GM21367 (cell line): Measurements from ENCODE around the gene SNN.

ENCODE experiments used
- ATAC-seq: cut with Tn5 transposase; IDR thresholded peaks from one replicate; pipeline ENCODE4 v1.9.1; 2021; ENCODE audit not compliant: unreplicated experiment

Gene SNN

DNA sequence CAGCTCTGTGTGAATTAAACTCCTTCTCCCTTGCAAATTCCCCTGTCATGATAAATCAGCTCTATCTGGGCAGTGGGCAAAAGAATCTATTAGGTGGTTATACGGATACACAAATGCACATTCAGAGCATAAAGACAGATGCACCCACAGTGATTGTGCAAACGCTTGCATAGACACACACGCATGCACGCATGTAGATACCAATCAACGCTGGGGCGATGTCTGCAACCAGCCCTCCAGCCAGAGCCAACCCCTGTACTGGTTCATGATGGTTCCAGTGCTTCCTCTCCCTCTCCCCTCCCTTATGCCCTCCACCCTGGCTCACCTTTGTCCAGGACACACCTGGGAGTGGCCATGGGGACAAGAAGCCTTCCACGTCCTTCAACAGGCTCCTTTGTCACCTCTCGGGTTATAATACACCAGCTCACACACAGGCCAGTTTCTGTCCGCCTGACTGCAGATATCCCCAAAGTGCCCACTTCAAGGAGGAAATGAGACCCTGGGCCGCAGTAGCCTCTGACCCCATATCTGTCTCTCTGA is 33.1 kb upstream of the SNN start:
- ATAC-seq: no peak

- ATAC-seq: no peak
Observed at GRCh38 chr16:11635679-11636171, 32.5 kb upstream of the SNN start.

GRCh38 chr16:11636172-11636721 is 32.0 kb upstream of the SNN start:
- ATAC-seq: no peak

GRCh38 chr16:11637320-11637719 is 30.9 kb upstream of the SNN start:
- no peak for ATAC-seq

DNA sequence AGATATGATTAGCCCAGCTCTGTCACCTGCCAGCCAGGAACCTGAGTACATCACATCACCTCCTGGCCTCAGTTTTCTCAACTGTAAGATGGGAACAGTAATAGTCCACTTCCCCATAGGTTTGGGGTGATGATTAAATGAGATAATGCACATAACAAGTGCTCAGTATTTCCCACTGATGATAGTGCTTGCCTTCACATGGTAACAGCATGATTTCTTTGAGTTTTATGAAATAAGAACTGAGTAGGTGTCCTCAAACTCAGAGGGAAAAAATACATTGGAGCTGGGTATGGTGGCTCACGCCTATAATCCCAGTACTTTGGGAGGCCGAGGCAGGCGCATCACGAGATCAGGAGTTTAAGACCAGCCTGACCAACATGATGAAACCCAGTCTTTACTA is 30.1 kb upstream of the SNN start:
- no peak for ATAC-seq

- ATAC-seq: no peak
Observed at GRCh38 chr16:11639008-11639562, 29.2 kb upstream of the SNN start.

GRCh38 chr16:11639925-11640899 is 28.0 kb upstream of the SNN start:
- no peak for ATAC-seq

DNA sequence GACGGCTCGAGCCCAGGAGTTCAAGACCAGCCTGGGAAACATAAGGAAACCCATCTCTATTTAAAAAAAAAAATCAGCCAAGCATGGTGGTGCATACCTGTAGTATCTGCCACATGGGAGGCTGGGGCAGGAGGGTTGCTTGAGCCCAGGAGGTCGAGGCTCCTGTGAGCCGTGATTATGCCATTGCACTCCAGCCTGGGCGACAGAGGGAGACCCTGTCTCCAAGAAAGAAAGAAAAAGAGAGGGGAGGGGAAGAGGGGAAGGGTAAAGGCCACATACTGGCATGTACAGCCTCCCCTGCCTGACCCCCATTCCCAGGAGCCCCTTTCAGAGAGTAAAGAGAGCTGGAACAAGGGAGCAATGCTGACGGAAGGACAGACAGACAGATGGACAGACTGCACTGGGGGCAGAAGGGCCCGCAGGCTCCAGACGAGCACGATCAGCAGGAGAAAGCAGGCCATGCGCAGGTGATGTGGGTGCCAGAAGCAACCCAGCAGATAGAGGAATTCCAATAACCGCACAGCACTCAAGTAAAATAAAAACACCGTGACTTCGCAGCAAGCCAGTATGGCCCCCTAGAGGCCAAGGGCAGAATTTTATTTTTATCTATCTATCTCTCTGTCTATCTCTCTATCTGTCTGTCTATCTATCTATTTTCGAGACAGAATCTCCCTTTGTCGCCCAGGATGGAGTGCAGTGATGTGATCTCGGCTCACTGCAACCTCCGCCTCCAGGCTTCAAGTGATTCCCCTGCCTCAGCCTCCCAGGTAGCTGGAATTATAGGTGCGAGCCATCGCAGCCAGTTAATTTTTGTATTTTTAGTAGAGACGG is 27.1 kb upstream of the SNN start:
- ATAC-seq: no peak

GRCh38 chr16:11642765-11643116 is 25.5 kb upstream of the SNN start:
- no peak for ATAC-seq

DNA sequence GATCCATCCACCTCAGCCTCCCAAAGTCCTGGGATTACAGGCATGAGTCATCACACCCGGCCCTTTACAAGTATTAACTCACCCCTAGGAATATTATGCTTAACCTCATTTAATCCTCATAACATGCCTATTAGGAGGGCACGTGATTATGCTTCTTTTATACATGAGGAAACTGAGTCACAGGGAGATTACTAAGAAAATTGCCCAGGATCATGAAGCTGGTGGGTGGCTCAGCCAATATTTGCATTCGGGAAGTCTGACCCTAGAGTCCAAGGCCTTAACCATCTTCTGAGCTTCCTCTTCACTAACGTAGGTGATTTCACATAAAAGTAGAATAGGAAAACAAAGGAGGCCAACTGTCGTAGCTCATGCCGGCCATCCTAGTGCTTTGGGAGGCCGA is 19.0 kb upstream of the SNN start:
- no peak for ATAC-seq

DNA sequence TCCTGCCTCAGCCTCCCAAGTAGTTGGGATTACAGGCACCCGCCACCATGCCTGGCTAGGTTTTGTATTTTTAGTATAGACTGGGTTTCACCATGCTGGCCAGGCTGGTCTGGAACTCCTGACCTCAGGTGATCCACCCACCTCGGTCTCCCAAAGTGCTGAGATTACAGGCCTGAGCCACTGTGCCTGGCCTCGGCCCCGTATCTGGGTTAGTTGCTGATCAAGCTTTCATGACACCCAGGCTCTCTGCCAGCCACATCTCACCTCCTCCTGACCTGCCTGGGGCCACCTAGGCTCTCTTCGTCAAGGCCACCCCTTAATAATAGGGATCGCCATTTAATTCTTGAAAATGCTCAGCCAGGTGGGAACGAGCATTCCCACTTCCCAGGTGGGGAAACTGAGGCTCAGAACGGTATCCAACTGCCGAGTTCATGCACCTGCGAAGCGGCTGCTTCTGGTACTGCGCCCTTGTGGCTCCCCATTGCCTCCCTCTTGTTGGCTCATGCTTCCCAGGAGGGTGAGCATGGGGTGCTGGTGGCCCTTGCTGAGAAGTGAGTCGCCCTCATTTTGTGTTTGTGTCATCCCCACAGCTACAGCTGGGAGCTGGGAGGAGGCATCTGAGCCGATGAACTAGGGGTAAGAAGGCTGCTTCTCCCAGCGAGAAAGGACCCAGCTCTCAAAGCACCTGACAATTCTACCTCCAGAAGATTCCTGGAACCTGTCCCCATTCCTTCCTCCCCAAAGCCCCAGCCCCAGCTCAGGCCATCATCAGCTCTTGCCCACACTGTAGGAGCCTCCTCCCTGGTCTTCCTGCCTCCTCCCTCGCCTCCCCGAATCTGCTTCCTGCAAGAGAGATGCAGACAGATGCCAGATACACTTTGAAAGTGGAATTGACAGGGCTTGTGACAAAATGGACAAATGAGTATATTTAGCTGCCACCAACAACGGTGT is 17.3 kb upstream of the SNN start:
- no peak for ATAC-seq

DNA sequence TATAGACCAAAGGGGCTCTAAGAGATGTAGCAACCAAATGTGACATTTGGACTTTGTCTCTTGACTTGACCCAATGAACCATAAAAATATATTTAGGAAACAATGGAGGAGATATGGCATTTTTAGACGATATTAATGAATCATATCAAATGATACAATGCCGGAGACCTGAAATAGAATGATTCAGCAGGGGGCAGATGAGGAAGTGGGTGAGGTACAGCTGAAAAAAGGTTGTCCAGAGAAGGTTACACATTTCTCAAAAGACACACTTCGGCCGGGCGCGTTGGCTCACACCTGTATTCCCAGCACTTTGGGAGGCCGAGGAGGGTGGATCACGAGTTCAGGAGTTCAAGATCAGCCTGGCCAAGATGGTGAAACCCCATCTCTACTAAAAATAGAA is 16.5 kb upstream of the SNN start:
- no peak for ATAC-seq

DNA sequence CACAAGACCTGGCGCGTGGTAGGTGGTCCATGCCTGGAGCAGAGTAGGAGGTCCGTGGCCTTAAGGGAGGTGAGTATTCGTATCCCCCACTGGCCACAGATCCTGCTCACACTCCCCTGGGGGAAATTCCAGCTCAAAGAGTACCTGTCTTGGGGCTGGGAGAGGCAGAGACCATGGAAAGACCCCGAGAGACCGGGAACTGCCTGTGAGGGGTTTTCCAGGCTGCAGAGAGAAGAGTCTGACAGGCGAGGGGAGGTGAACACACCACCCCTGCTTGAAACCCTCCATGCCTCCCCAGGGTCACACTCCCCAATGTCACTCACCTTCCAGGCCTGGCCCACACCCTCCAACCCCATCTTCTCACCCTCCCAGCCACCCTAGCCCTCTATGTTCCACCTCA is 12.6 kb upstream of the SNN start:
- ATAC-seq: no peak

DNA sequence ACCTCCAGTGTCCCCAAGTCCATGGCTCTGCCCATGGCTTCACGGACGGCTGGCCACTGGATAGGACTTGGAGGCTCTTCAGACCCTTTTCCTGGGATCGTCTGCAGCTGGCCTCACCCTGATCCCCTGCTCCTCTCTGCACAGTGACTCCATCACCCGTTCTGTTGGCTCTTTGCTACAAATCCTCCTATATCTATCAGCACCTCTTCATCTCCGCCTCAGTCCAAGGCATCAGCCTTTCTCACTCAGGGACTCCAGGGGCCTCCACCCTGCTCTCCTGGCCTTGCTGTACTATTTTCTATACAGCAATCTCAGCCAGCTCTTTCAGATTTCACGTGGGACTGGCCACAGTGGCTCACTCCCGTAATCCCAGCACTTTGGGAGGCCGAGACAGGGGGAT is 10.7 kb upstream of the SNN start:
- no peak for ATAC-seq

- no peak for ATAC-seq
Observed at GRCh38 chr16:11658896-11659708, 9.2 kb upstream of the SNN start.

DNA sequence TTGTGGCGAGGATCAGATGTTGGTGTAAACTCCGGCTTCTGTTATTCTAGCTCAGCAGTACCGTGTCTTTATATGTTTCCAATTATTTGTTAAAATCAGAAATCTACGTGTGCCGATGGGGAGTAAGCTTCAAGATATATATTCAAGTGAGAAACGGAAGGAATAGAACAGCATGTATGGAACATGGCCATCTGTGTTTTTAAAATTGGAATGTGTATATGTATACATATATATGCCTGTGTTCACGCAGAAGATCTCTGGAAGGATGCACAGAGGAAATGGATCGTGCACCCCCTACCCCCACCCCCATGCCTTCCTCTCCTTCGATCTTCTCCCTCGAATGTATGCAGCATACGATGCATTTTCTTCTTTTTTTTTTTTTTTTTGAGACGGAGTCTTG is 7.7 kb upstream of the SNN start:
- ATAC-seq: no peak

DNA sequence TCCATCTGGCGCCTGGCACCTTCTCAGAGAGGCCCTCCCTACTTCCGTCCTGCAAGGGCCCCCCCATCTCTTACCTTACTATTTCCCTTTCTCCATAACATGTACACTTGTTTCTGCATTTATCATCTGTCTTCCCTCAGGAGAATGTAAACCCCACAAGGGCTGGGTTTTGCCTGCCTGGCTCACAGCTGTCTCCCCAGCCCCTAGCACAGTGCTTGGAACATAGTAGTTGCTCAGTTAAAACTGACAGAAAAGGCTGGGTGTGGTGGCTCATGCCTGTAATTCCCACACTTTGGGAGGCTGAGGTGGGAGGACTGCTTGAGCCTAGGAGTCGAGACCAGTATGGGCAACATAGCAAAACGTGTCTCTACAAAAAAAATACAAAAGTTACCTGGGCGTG is 5.7 kb upstream of the SNN start:
- no peak for ATAC-seq

DNA sequence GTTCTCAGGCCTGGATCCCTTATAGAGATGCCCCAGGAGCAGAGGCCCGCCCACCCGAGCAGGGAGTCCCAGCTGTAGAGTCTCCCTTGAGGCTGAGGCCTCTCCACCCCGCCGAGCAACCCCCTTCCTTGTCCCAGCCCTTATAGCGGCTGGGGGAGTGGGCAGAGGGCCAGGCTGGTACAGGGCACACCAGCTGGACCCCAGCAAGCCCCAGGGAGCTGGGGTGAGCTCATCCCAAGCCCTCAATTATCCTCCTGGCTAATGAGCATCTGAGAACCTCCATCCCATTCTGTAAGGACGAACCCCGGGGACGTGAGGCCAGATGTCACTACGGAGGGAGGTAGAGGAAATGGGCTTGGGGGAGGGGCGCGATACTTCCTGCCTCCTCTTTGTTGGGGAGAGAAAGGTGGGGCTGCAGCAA is 3.2 kb upstream of the SNN start:
- ATAC-seq: no peak
